Ovary (tissue), 3 donors: ENCODE results near the gene ALG14.

Experiments
- EP300 ChIP-seq: sonication (generic); formaldehyde crosslinking; IDR thresholded peaks from one replicate; pipeline ENCODE4 v1.6.1; 2017; ENCODE audit warnings: antibody characterized with exemption
- POLR2A ChIP-seq: fragments of 450-650 bp; IDR thresholded peaks from one replicate; pipeline ENCODE4 v1.6.1; 2017; ENCODE audit warnings: antibody characterized with exemption, mild to moderate bottlenecking, moderate library complexity
- TF ChIP-seq, protein P1 (sequence below), 3 donors: fragments of 450-650 bp in 2 of 3; fragments of 200-600 bp in 1 of 3; IDR thresholded peaks; one replicate each; pipeline versions ENCODE4 v1.5.1 to v1.8.0; 2016 to 2022; ENCODE audit warnings: antibody characterized with exemption in 3 of 3, mild to moderate bottlenecking in 1 of 3
- donor health status: DM: no; HTN: no; CAD: no.

DNA sequence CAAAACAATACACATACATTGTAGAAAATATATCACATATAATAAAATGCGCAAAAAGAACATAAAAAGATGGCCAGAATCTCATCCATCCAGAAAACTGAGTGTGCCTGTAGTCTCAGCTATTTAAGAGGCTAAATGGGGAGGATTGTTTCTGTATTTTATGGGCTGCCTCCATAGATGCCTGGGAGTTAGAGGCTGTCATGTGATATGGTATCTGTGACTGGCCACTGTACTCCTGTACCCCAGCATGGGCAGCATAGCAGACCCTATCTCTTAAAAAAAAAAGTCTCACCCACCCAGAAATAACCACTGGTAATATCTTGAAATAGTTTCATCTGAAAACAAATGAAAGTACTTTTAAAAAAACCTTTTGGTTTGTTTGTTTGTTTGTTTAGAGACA, 40.9 kb upstream of the ALG14 start:
- TF ChIP-seq, protein P1, sequence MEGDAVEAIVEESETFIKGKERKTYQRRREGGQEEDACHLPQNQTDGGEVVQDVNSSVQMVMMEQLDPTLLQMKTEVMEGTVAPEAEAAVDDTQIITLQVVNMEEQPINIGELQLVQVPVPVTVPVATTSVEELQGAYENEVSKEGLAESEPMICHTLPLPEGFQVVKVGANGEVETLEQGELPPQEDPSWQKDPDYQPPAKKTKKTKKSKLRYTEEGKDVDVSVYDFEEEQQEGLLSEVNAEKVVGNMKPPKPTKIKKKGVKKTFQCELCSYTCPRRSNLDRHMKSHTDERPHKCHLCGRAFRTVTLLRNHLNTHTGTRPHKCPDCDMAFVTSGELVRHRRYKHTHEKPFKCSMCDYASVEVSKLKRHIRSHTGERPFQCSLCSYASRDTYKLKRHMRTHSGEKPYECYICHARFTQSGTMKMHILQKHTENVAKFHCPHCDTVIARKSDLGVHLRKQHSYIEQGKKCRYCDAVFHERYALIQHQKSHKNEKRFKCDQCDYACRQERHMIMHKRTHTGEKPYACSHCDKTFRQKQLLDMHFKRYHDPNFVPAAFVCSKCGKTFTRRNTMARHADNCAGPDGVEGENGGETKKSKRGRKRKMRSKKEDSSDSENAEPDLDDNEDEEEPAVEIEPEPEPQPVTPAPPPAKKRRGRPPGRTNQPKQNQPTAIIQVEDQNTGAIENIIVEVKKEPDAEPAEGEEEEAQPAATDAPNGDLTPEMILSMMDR (IDR thresholded peaks at IDR 0.05) = no peak
- no peak for TF ChIP-seq EP300
- no peak for TF ChIP-seq POLR2A
